Measurements from ENCODE around the gene INF2. TPM values are rescaled to one million over a fixed set of nuclear protein-coding genes. Genes with fewer than 3 reads are reported as not detected.
A peak's percentile ranks its signal among the peaks of the same experiment; 100 is the strongest.

INF2 gene
- total and polyA plus RNA-seq, 4 donors = 22.8 to 72.8 (median 44.0) TPM

- no peak for DNase-seq (ENCODE audit: low read depth in 4 of 6, low spot score in 6 of 6)
- Histone ChIP-seq H3K27ac (ENCODE audit: low read depth, low read length) (peak overlapping the region; percentile 75), H3K4me1 (ENCODE audit: control insufficient read depth, insufficient read depth, low read length) (peaks cover 55% of the 10 kb centered on the region), H3K9me3 (ENCODE audit: control insufficient read depth, insufficient read depth, low read length) (no peaks in the 10 kb centered on the region), H3K36me3 (ENCODE audit: control insufficient read depth, insufficient read depth, low read length) (peaks cover 23% of the 10 kb centered on the region), H3K27me3 (ENCODE audit: control insufficient read depth, insufficient read depth, low read length) (peaks cover 2% of the 10 kb centered on the region), H3K4me3 (ENCODE audit: low read depth, low read length) (no peak overlapping the region)
- WGBS (ENCODE audit: insufficient coverage) = 58% methylated on average over 26 of the region's 31 CpGs
Observed at GRCh38 chr14:104687601-104688504, 1.6 kb upstream of the INF2 start.

- peaks cover 2% of the 10 kb centered on the region for H3K27me3 ChIP-seq (ENCODE audit: control insufficient read depth, insufficient read depth, low read length)
- 43% methylated on average over 22 of the region's 24 CpGs for WGBS (ENCODE audit: insufficient coverage)
- H3K9me3 ChIP-seq (ENCODE audit: control insufficient read depth, insufficient read depth, low read length) = no peaks in the 10 kb centered on the region
- no peak for DNase-seq (ENCODE audit: low read depth in 4 of 6, low spot score in 6 of 6)
- H3K27ac ChIP-seq (ENCODE audit: low read depth, low read length) = peak overlapping the region; percentile 75
- H3K36me3 ChIP-seq (ENCODE audit: control insufficient read depth, insufficient read depth, low read length) = peaks cover 30% of the 10 kb centered on the region
- H3K4me1 ChIP-seq (ENCODE audit: control insufficient read depth, insufficient read depth, low read length) = peaks cover 58% of the 10 kb centered on the region
- H3K4me3 ChIP-seq (ENCODE audit: low read depth, low read length) = peak overlapping the region; percentile 36
Observed at GRCh38 chr14:104688505-104689108, 811 bp upstream of the INF2 start.

GRCh38 chr14:104689881-104690711 is 678 bp downstream of the INF2 start:
- Histone ChIP-seq H3K27me3 (ENCODE audit: control insufficient read depth, insufficient read depth, low read length) (peaks cover 2% of the 10 kb centered on the region), H3K9me3 (ENCODE audit: control insufficient read depth, insufficient read depth, low read length) (no peaks in the 10 kb centered on the region), H3K27ac (ENCODE audit: low read depth, low read length) (peak overlapping the region; percentile 47), H3K4me3 (ENCODE audit: low read depth, low read length) (peak overlapping the region; percentile 56), H3K36me3 (ENCODE audit: control insufficient read depth, insufficient read depth, low read length) (peaks cover 44% of the 10 kb centered on the region), H3K4me1 (ENCODE audit: control insufficient read depth, insufficient read depth, low read length) (peaks cover 73% of the 10 kb centered on the region)
- 11% methylated on average over 44 of the region's 50 CpGs for WGBS (ENCODE audit: insufficient coverage)
- DNase-seq (ENCODE audit: low read depth in 4 of 6, low spot score in 6 of 6) = no peak

- H3K4me1 ChIP-seq (ENCODE audit: control insufficient read depth, insufficient read depth, low read length) = peaks cover 81% of the 10 kb centered on the region
- no peak overlapping the region for H3K27ac ChIP-seq (ENCODE audit: low read depth, low read length)
- H3K9me3 ChIP-seq (ENCODE audit: control insufficient read depth, insufficient read depth, low read length) = no peaks in the 10 kb centered on the region
- 87% methylated on average over 14 of the region's 16 CpGs for WGBS (ENCODE audit: insufficient coverage)
- H3K36me3 ChIP-seq (ENCODE audit: control insufficient read depth, insufficient read depth, low read length) = peaks cover 52% of the 10 kb centered on the region
- DNase-seq (ENCODE audit: low read depth in 4 of 6, low spot score in 6 of 6) = no peak
- H3K4me3 ChIP-seq (ENCODE audit: low read depth, low read length) = peak overlapping the region; percentile 56
- H3K27me3 ChIP-seq (ENCODE audit: control insufficient read depth, insufficient read depth, low read length) = peaks cover 2% of the 10 kb centered on the region
Observed at GRCh38 chr14:104690861-104691455, 1.5 kb downstream of the INF2 start.

GRCh38 chr14:104691546-104692260 is 2.3 kb downstream of the INF2 start:
- H3K27ac ChIP-seq (ENCODE audit: low read depth, low read length) = no peak overlapping the region
- no peak for DNase-seq (ENCODE audit: low read depth in 4 of 6, low spot score in 6 of 6)
- peak overlapping the region; percentile 56 for H3K4me3 ChIP-seq (ENCODE audit: low read depth, low read length)
- H3K9me3 ChIP-seq (ENCODE audit: control insufficient read depth, insufficient read depth, low read length) = no peaks in the 10 kb centered on the region
- 92% methylated on average over 12 of the region's 19 CpGs for WGBS (ENCODE audit: insufficient coverage)
- H3K27me3 ChIP-seq (ENCODE audit: control insufficient read depth, insufficient read depth, low read length) = peaks cover 2% of the 10 kb centered on the region
- H3K36me3 ChIP-seq (ENCODE audit: control insufficient read depth, insufficient read depth, low read length) = peaks cover 60% of the 10 kb centered on the region
- H3K4me1 ChIP-seq (ENCODE audit: control insufficient read depth, insufficient read depth, low read length) = peaks cover 89% of the 10 kb centered on the region

GRCh38 chr14:104692261-104692938 is 3.0 kb downstream of the INF2 start:
- H3K4me1 ChIP-seq (ENCODE audit: control insufficient read depth, insufficient read depth, low read length) = peaks cover 95% of the 10 kb centered on the region

GRCh38 chr14:104692939-104693315 is 3.5 kb downstream of the INF2 start:
- Histone ChIP-seq H3K4me1 (ENCODE audit: control insufficient read depth, insufficient read depth, low read length) (peaks cover 95% of the 10 kb centered on the region), H3K27me3 (ENCODE audit: control insufficient read depth, insufficient read depth, low read length) (peaks cover 2% of the 10 kb centered on the region), H3K27ac (ENCODE audit: low read depth, low read length) (peak overlapping the region; percentile 86), H3K36me3 (ENCODE audit: control insufficient read depth, insufficient read depth, low read length) (peaks cover 71% of the 10 kb centered on the region), H3K4me3 (ENCODE audit: low read depth, low read length) (no peak overlapping the region), H3K9me3 (ENCODE audit: control insufficient read depth, insufficient read depth, low read length) (no peaks in the 10 kb centered on the region)
- WGBS (ENCODE audit: insufficient coverage) = 90% methylated on average over 3 of the region's 5 CpGs
- DNase-seq (ENCODE audit: low read depth in 4 of 6, low spot score in 6 of 6) = no peak

More at GRCh38 chr14:104692261-104692938, 3.0 kb downstream of the INF2 start:
- H3K9me3 ChIP-seq (ENCODE audit: control insufficient read depth, insufficient read depth, low read length) = no peaks in the 10 kb centered on the region
- H3K36me3 ChIP-seq (ENCODE audit: control insufficient read depth, insufficient read depth, low read length) = peaks cover 67% of the 10 kb centered on the region
- H3K27ac ChIP-seq (ENCODE audit: low read depth, low read length) = no peak overlapping the region
- WGBS (ENCODE audit: insufficient coverage) = 91% methylated on average over 15 of the region's 15 CpGs
- DNase-seq (ENCODE audit: low read depth in 4 of 6, low spot score in 6 of 6) = no peak
- H3K27me3 ChIP-seq (ENCODE audit: control insufficient read depth, insufficient read depth, low read length) = peaks cover 2% of the 10 kb centered on the region
- H3K4me3 ChIP-seq (ENCODE audit: low read depth, low read length) = no peak overlapping the region

- DNase-seq (ENCODE audit: low read depth in 4 of 6, low spot score in 6 of 6) = no peak
- H3K4me1 ChIP-seq (ENCODE audit: control insufficient read depth, insufficient read depth, low read length) = peaks cover 95% of the 10 kb centered on the region
- 88% methylated on average over 26 of the region's 26 CpGs for WGBS (ENCODE audit: insufficient coverage)
- no peaks in the 10 kb centered on the region for H3K9me3 ChIP-seq (ENCODE audit: control insufficient read depth, insufficient read depth, low read length)
- H3K36me3 ChIP-seq (ENCODE audit: control insufficient read depth, insufficient read depth, low read length) = peaks cover 74% of the 10 kb centered on the region
- H3K27me3 ChIP-seq (ENCODE audit: control insufficient read depth, insufficient read depth, low read length) = peaks cover 2% of the 10 kb centered on the region
- H3K4me3 ChIP-seq (ENCODE audit: low read depth, low read length) = no peak overlapping the region
- peak overlapping the region; percentile 86 for H3K27ac ChIP-seq (ENCODE audit: low read depth, low read length)
Observed at GRCh38 chr14:104693482-104694431, 4.3 kb downstream of the INF2 start.

Measured in spinal cord (tissue), 10 donors.